HG02763 (cell line): Measurements from ENCODE around the gene CSGALNACT2.
"Not testable (repeated sequence)": the region's sequence is repeated elsewhere in the genome, so short reads cannot be mapped to it uniquely, and the experiment has no call there.

Experiments used
- ATAC-seq: cut with Tn5 transposase; IDR thresholded peaks from one replicate; pipeline ENCODE4 v1.9.1; 2021; ENCODE audit warnings: mild to moderate bottlenecking, moderate library complexity; ENCODE audit not compliant: unreplicated experiment

CSGALNACT2 gene

GRCh38 chr10:43211431-43212042 lies 73.3 kb downstream of the CSGALNACT2 start:
- no peak for ATAC-seq

GRCh38 chr10:43212043-43212721 lies 73.9 kb downstream of the CSGALNACT2 start:
- ATAC-seq = no peak

GRCh38 chr10:43214071-43214955 lies 76.1 kb downstream of the CSGALNACT2 start:
- ATAC-seq = no peak

GRCh38 chr10:43214956-43215561 lies 76.8 kb downstream of the CSGALNACT2 start:
- no peak for ATAC-seq

- ATAC-seq = no peak
These were observed 77.7 kb downstream of the CSGALNACT2 start for GRCh38 chr10:43215758-43216455.

GRCh38 chr10:43216931-43217562 lies 78.8 kb downstream of the CSGALNACT2 start:
- no peak for ATAC-seq

GRCh38 chr10:43217563-43218205 lies 79.4 kb downstream of the CSGALNACT2 start:
- ATAC-seq = no peak

GRCh38 chr10:43218206-43218950 lies 80.1 kb downstream of the CSGALNACT2 start:
- ATAC-seq = no peak

- ATAC-seq = no peak
These were observed 80.9 kb downstream of the CSGALNACT2 start for GRCh38 chr10:43218951-43219837.

- ATAC-seq = no peak
These were observed 81.6 kb downstream of the CSGALNACT2 start for GRCh38 chr10:43219848-43220247.

GRCh38 chr10:43220251-43220650 lies 82.0 kb downstream of the CSGALNACT2 start:
- ATAC-seq = not testable (repeated sequence)

- no peak for ATAC-seq
These were observed 82.6 kb downstream of the CSGALNACT2 start for GRCh38 chr10:43220657-43221418.

- ATAC-seq = no peak
These were observed 83.4 kb downstream of the CSGALNACT2 start for GRCh38 chr10:43221419-43222209.

- ATAC-seq = no peak
These were observed 84.0 kb downstream of the CSGALNACT2 start for GRCh38 chr10:43222210-43222720.

- ATAC-seq = no peak
These were observed 84.8 kb downstream of the CSGALNACT2 start for GRCh38 chr10:43223056-43223455.

- no peak for ATAC-seq
These were observed 86.1 kb downstream of the CSGALNACT2 start for GRCh38 chr10:43224321-43224720.
